HG02870 (cell line): ENCODE measurements around the gene CASK.
A peak's percentile ranks its signal among the peaks of the same experiment; 100 is the strongest.
"Not testable (repeated sequence)": the region's sequence is repeated elsewhere in the genome, so short reads cannot be mapped to it uniquely, and the experiment has no call there.

Experiments
- ATAC-seq: cut with Tn5 transposase; IDR thresholded peaks from one replicate; pipeline ENCODE4 v1.9.1; 2021; ENCODE audit warnings: mild to moderate bottlenecking, moderate library complexity; ENCODE audit not compliant: unreplicated experiment

The CASK gene

DNA sequence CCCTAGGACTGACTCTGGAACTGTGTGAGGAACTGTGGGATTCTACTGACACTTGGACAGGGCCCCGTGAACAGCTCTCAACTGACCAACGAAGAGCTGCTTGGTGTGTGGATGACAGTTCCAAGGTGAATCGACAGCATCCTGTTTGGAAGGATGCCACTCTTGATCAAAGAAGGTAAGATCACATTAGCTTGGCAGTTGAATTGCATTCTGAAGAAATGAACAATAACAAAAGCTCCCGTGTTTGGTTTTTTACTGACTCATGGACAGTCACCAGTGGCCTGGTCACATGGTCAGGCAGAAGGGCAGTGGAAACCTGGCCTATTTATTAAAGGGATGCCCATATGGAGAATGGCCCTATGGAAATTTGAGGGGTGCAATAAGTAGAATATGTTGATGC is 267.7 kb downstream of the CASK start:
- no peak for ATAC-seq

DNA sequence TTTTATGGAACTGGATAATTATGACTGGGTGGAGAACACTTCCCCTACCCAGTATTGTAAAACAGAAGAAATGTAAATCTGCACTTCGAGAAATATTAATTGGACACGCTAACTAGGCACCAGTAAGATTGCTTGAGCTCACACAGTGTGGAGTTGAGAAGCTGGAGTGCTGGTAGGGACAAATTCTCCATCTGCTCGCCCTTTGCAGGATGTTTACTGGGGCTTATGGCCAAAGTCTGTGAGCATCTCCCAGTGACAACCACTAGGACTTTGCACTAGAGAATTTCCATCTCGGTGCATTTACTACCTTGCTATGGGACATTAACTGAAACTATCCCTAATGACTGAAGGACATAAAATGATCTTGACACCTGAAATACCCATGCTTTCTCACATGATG is 268.3 kb downstream of the CASK start:
- no peak for ATAC-seq

DNA sequence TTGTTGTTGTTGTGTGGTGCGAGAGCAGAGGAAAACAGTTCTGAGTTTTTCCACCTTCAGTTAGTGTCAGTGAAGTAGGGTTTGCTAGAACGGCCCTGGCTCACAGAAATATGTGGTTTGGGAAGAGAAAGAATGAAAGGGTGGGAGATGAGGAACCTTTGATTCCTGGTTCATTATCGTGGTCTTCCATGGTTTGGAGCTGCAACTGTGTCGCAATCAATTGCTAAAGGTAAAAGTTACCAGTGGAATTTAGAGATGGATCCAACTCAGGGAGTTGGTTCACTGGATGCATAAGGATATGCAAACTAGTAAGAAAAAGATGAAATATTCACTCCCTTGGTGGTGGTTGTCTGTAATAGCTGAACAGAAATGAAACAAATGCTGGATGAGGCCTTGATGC is 270.2 kb downstream of the CASK start:
- ATAC-seq, result no peak

DNA sequence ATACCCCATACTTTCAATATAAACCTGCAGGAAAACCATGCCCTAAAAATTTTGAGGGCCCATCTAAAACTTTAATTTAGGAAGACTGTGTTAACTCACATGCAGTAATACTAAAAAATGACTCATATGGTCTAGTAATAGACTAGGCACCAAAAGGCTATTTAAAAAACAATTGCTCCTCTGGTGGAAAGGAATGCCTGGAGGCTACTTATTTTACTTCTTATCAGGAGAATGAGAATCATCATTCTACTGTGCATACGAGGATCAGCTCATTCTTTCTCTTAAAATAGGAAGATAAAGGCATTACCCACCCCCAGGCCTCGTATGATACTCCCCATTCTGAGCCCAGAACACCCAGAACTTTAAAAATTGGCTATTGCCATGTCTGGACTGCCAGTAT is 277.2 kb downstream of the CASK start:
- not testable (repeated sequence) for ATAC-seq

DNA sequence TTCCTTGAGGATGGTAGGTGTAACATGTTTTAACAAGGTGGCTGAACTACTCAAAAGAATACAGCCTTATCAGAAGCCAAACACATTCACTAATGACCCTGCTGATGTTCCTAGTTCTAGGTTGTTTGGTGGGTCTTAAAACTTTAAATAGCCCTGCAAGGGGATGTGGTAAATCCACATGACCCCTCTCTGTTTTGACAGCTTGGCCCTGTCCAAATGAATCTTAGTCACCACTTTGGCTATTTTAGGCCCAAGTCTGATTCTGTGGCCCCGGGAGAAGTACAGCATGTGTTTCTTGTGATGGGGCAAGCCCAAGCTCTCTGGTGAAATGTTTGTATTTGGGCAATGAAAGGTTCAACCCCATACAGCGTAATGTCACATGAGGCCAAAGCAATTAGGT is 289.1 kb downstream of the CASK start:
- no peak for ATAC-seq

DNA sequence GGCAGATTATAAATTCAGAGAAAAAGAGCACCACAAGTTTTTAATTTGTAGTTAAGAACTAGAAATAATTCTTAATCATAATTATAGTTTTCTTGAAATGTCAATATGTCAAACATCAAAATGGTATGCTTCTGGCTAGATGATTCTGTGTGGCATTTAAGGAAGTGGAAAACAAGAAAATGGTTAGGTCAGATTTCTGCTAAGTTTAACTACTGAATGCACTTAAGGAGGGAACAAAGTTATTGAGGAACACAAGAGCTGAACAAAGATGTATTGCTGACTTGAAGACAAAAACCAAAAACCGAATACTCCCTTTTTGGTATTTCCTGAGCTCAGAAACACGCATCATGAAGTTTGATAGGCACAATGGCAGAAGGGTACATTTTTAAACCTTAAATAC is 293.3 kb downstream of the CASK start:
- no peak for ATAC-seq

DNA sequence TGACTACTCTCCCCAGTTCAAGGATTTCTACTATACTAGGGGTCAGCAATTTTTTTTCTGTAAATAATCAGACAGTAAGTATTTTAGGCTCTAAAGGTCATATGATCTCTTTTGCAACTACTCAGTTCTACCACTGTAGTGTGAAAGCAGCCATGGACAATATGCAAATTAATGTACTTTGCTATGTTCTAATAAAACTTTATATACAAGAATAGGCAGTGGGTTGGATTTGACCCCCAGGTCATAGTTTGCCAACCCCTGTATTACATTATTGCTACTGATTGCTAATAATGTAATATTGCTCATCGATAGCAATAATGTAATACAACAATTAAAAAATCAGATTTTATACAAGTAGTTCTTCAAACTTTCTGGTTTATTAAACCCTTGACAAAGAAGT is 293.8 kb downstream of the CASK start:
- no peak for ATAC-seq

DNA sequence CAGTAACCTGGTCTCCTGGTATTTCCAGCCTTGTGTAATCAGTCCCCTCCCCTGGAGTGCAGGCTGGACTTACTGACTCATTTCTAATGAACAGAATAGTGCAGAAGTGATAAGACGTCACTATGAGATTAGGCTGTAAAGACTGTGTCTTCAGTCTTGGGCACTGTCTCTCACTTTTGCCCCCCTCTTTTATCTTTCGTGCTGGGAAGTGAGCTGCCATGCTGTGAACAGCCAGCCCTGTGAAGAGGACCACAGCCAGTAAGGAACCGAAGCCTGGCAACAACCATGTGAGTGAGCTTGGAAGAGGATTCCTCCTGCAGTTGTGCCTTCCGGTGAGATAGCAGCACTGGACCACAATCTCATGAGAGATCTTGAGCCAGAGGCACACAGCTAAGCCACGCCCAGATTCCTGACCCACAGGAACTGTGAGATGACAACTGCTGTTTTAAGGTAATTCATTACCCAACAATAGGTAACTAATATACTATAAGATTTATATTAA is 302.1 kb downstream of the CASK start:
- no peak for ATAC-seq

DNA sequence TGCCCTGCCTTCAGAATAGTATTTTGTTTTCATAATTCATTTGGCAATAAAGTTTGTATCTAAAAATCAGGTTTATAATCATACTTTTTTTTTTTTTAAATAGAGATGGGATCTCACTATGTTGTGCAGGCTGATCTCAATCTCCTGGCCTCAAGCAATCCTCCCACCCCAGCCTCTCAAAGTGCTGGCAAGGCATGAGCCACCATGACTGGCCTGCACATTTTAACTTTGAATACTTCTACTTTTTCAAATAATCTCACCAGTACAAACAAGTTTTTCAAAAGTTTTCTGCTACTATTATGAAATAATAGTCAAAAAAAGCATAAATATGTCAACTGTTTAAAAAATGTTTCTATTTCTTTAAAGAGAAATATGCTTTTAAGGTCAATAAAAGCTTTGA is 304.1 kb downstream of the CASK start:
- ATAC-seq, result no peak

DNA sequence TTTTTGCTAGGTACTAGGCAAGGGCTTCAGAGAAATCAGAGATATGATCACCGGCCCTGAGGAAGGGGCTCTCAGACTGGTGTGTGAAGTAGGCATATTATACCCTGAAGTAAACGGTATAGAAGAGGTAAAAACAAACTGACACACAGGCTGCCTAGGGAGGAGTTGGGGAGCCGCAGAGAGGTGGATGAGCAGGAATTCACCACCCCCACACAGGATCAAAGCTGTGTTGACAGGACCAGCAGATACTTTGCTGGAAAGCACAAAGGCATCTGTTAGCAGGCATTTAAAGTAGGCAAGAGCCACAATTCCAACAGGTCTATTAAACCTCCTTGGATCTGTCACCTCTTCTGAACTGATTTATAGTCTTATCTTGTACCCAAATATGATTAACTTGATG is 306.4 kb downstream of the CASK start:
- no peak for ATAC-seq

DNA sequence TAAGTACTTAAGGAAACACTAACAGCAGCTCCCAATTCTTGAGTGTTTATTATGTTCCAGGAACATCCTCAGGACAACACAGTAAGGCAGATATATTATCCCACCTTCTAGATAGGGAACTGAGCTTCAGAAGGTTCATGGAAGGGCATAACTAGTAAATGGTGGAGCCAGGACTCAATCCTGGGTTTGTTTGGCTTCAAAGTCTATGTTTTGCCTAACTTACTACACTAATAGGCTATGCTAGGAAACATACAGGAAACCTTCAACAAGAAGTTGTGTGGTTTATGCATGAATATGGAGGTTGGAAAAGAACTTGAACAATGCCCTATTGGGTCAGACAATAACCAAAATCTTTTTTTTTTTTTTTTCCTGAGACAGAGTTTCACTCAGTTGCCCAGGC is 307.1 kb downstream of the CASK start:
- no peak for ATAC-seq

DNA sequence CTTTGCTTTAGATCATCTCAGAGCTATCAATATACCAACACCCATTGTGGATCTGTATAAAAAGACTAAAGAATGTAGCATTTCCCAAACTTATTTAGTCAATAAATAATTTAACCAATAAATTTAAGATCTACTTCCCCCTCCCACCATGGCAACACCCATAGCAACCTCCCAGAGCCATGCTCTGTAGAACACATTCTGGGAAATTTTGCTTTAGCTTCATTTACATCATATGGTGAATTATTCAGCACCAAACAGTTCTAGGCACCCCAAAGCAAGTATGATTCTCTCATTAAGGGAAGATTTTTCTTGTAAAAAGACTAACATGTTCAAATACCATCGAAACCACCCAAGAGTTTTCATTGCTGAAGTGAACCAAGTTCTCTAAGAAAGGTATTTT is 315.1 kb downstream of the CASK start:
- no peak for ATAC-seq

DNA sequence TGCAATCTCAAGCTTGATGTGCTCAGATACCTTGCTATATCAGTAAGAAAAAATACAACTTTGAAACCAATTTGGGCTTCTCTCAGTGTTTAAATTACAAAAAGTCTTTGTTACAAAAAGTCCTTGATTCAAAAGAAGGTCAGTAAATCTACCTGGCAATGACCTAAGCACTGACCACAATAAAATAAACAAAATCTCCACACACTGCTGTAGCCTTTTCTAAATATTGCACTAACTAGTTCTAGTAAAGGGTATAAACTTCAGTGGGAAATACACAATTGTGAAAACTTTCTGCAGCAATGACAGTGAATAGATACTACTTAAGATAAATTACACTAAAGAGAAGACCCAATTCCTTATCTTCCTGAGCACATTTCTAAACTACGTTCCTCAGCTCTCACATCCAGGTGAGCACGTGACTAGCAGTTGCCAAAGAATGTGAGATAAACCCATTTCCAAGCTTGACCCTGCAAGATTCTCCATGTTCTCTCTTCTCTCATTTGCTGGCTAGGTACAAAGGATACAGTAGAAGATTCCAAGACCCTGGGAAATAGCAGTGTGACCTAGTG is 316.0 kb downstream of the CASK start:
- ATAC-seq, result no peak

DNA sequence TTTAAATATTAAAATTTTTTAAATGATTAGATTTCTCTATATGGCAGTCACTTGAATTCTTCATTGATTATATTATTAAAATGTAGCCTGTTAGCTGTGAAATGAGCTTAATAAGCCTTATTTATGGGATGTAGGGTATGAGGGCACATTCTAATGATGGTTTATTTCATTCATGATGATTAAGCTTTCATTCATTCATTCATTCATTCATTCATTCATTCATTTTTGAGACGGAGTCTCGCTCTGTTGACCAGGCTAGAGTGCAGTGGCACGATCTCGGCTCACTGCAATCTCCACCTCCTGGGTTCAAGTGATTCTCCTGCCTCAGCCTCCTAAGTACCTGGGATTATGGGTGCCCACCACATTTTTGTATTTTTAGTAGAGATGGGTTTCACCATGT is 317.3 kb downstream of the CASK start:
- not testable (repeated sequence) for ATAC-seq

DNA sequence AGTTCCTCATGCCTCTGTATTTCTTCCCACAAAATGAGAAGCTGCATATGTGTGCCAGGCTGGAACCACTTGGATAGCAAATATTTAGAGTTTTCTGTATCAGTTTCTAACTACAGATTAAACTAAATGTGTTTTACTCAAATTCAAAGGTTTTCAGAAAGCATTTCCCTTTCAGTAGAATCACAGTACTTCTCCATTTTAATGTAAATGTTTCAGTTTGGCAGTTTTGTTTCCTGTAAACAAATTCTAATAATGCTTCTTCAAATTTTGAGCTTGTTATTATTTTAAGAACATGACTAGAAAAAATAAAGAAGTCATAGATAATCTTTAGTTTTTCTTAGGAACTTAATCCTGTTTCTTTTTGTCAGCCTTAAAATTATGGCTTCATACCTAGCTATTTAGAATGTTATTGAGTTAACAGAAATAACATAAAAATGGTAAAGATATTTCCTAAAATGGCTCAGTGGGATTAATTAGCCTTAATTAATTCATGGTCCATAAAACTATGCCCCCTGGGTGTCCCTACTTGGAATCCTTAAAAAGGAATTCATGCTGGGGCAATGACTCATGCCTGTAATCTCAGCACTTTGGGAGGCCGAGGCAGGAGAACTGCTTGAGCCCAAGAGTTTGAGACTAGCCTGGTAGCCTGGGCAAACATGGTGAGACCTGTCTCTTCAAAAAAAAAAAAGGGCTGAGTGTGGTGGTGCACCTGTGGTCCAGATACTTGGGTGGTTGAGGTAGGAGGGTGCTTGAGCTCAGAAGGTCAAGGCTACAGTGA is 318.4 kb downstream of the CASK start:
- no peak for ATAC-seq

DNA sequence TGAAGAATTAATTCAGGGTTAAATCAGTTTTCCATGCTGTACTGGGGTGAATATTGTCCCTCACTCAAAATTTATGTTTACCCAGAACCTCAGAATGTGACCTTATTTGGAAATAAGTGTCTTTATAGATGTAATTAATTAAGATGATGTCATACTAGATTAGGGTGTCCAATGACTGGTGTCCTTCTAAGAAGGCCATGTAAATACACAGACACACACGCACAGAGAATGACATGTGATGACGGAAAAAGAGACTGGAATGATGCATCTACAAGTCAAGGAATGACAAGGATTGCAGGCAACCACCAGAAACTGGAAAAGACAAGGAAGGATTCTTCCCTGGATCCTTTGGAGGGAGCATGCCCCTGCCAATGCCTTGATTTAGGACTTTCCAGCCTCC is 319.2 kb downstream of the CASK start:
- ATAC-seq, result no peak

DNA sequence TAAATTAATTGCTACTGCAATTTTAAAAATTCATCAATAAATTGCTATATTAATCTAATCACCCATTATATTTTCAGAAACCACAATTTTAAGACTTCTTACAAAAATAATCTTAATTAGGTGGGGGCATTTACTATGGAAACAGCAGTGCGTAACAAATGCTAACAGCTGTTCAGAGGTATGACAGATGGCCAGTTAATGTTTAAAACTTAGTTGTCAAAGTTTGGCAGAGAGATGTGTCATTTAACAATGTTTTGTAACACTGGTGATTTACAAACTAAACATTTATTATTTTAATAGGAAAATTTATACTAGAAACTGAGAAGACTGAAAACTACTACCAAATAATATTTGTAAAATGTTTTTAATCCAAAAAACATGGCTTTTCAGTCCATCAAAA is 319.8 kb downstream of the CASK start:
- ATAC-seq, result no peak

DNA sequence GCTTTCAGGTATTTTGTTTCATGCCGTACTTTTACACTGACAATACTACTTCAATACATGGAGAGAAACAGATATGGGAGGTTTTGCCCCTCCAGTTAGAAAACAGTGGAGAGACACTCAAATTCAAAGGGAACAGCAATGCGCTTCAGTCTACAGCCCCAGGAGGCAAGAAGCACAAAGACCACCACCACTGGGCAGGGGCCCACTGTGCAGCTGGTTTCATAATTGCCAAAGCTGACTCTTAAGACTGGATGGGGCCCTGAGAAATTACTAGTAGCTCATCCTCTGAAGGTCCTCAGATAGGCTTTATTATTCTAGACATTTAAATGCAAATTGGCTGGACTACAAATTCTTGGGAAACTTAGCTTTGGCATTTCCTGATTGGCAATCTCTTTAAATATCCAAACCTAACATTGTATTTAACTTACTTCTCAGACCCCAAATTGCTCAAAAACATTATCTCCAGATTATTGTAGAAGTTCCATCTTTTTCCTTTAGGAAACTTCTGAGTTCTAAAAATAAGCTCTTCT is 320.5 kb downstream of the CASK start:
- no peak for ATAC-seq

DNA sequence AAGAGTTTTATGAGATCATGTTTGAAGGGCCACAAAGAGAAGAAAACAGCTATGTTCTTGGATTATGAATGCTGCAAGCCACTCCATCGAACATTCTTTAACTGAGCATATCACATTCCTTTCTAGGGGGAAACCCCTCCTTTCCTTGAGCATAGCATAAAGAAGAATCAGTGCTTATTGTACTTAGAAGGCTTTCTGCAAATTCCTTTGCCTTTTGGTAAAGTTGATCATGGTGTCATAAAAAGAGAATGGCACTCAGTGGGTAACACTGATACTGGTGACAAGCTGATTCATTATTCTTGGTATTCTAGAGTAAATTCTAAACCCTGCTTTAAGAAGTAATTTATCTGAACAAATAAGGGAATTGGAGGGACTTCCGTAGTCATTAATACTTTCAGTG is 323.1 kb downstream of the CASK start:
- no peak for ATAC-seq

DNA sequence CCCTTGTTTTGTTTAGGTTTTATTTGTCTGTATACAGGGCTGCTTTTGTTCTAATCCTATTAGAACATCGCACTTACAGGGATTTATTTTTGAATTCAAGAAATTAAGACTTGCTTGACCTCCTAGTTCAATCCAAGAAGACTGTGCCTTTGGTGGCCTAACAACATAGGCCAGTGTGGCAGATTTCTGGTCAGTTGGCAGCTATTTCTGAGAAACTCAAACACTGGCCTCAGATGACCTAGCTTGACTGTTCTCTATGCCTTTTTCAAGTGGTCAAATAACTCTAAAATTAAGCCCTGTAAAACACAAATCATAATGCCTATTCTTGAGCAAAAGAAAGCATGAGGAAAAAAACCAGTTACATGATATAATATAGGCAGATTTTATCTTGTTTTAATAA is 323.8 kb downstream of the CASK start:
- ATAC-seq, result no peak

DNA sequence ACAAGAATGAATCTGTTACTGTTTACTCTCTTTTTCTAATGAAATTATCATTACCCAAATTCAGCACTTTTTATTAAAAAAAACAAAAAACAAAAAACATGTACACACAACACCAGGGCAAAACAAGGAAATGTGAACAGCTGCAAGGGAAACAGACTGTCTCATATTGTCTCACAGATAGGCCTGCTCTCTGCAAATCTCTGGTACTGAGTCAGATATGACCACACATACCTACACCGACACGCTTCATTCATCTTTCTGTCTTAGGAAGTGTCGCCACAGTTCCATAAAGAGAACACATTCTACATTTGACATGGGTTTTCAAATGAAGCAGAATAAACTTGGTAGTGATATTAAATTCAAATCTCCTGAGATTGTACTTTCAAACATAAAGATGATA is 326.8 kb downstream of the CASK start:
- peak; percentile 99 for ATAC-seq

DNA sequence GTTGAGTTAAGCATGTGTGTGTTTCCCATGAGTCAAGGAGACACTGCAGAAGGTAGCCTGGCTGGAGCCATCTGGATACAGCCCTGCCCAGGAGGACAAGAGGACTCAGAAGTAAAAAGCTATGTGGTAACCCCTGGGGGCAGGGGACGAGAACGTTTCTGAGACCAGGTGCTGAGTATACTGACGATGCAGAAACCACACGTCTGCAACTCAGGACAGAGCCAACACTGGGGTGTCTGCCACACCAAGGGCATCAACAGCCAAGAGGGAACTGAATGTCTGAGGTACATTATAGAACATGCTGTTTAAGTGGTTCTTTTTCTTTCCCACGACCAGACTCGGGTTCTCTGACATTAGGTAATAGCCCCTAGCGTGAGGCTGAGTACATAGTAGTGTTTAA is 328.7 kb downstream of the CASK start:
- ATAC-seq, result no peak

DNA sequence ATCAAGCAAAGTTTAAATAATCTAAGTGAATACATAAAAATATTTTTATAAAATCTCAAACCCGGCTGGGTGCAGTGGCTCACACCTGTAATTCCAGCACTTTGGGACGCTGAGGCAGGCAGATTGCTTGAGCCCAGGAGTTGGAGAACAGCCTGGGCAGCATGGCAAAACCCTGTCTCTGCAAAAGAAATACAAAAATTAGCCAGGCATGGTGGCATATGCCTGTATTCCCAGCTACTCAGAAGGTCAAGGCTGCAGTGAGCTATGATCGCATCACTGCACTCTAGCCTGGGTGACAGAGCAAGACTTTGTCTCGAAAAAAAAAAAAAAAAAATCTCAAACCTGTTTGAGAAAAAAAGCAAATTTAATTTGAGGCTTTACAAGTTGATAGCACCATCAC is 331.4 kb downstream of the CASK start:
- ATAC-seq, result no peak
